Measurements from ENCODE around the gene MRPL49. TPM values are rescaled to one million over a fixed set of nuclear protein-coding genes. Genes with fewer than 3 reads are reported as not detected.

Gene MRPL49
- polyA plus RNA-seq, 1 donor from 2014 or later, result 80.5 TPM

GRCh38 chr11:65113361-65113756, 8.8 kb upstream of the MRPL49 start:
- Histone ChIP-seq H3F3A (ENCODE audit: insufficient read depth, low read length, poor library complexity, severe bottlenecking) (no peaks in the 10 kb centered on the region), H3K27me3 (ENCODE audit: insufficient read depth, low read depth, low read length) (no peaks in the 10 kb centered on the region), H3K9me2 (ENCODE audit: insufficient read depth, low read length) (no peaks in the 10 kb centered on the region), H4K20me1 (ENCODE audit: insufficient read depth) (no peaks in the 10 kb centered on the region), H3K9me3 (ENCODE audit: low read length) (no peaks in the 10 kb centered on the region), H3K4me2 (ENCODE audit: low read length) (peak overlapping the region; percentile 99), H3K9ac (ENCODE audit: low read length) (peak overlapping the region; percentile 98), H3K36me3 (ENCODE audit: insufficient read depth, low read length) (no peaks in the 10 kb centered on the region), H3K4me3 (ENCODE audit: low read length) (peak overlapping the region; percentile 86), H3K79me2 (replicated peaks; ENCODE audit: insufficient read depth, low read length) (peaks cover 23% of the 10 kb centered on the region), H2AFZ (ENCODE audit: low read depth, low read length) (no peak overlapping the region), H3K27ac (ENCODE audit: low read length) (peak overlapping the region; percentile 97)
- no peak for TF ChIP-seq CTCF (IDR thresholded peaks at IDR 0.05; ENCODE audit: poor library complexity, severe bottlenecking)
- TF ChIP-seq POLR2AphosphoS5 (IDR thresholded peaks at IDR 0.05), result no peak
- no peak for TF ChIP-seq TAF1 (IDR thresholded peaks at IDR 0.05; ENCODE audit: low read depth)
- no peak for TF ChIP-seq RAD21 (conservative IDR thresholded peaks at IDR 0.05)
- TF ChIP-seq MXI1 (conservative IDR thresholded peaks at IDR 0.05; ENCODE audit: poor library complexity, severe bottlenecking), result no peak
- TF ChIP-seq EP300 (conservative IDR thresholded peaks at IDR 0.05; ENCODE audit: poor library complexity, severe bottlenecking), result no peak
- TF ChIP-seq REST (IDR thresholded peaks at IDR 0.05; ENCODE audit: borderline replicate concordance), result no peak
- no peak for TF ChIP-seq EZH2 (IDR thresholded peaks at IDR 0.05; ENCODE audit: borderline replicate concordance, insufficient read depth, low read length, poor library complexity, severe bottlenecking)
- TF ChIP-seq SMC3 (conservative IDR thresholded peaks at IDR 0.05; ENCODE audit: poor library complexity), result no peak

GRCh38 chr11:65113839-65114238, 8.3 kb upstream of the MRPL49 start:
- no peaks in the 10 kb centered on the region for H3K9me2 ChIP-seq (ENCODE audit: insufficient read depth, low read length)
- H3K79me2 ChIP-seq (replicated peaks; ENCODE audit: insufficient read depth, low read length), result peaks cover 23% of the 10 kb centered on the region
- TF ChIP-seq CTCF (IDR thresholded peaks at IDR 0.05; ENCODE audit: poor library complexity, severe bottlenecking) (no peak), RAD21 (conservative IDR thresholded peaks at IDR 0.05) (no peak), MXI1 (conservative IDR thresholded peaks at IDR 0.05; ENCODE audit: poor library complexity, severe bottlenecking) (no peak), REST (IDR thresholded peaks at IDR 0.05; ENCODE audit: borderline replicate concordance) (no peak), EZH2 (IDR thresholded peaks at IDR 0.05; ENCODE audit: borderline replicate concordance, insufficient read depth, low read length, poor library complexity, severe bottlenecking) (no peak), TAF1 (IDR thresholded peaks at IDR 0.05; ENCODE audit: low read depth) (no peak), EP300 (conservative IDR thresholded peaks at IDR 0.05; ENCODE audit: poor library complexity, severe bottlenecking) (no peak), SMC3 (conservative IDR thresholded peaks at IDR 0.05; ENCODE audit: poor library complexity) (no peak), POLR2AphosphoS5 (IDR thresholded peaks at IDR 0.05) (no peak)
- peak overlapping the region; percentile 99 for H3K4me2 ChIP-seq (ENCODE audit: low read length)
- peak overlapping the region; percentile 97 for H3K27ac ChIP-seq (ENCODE audit: low read length)
- no peaks in the 10 kb centered on the region for H4K20me1 ChIP-seq (ENCODE audit: insufficient read depth)
- H3F3A ChIP-seq (ENCODE audit: insufficient read depth, low read length, poor library complexity, severe bottlenecking), result no peaks in the 10 kb centered on the region
- no peaks in the 10 kb centered on the region for H3K36me3 ChIP-seq (ENCODE audit: insufficient read depth, low read length)
- no peaks in the 10 kb centered on the region for H3K9me3 ChIP-seq (ENCODE audit: low read length)
- peak overlapping the region; percentile 86 for H3K4me3 ChIP-seq (ENCODE audit: low read length)
- H3K27me3 ChIP-seq (ENCODE audit: insufficient read depth, low read depth, low read length), result no peaks in the 10 kb centered on the region
- peak overlapping the region; percentile 98 for H3K9ac ChIP-seq (ENCODE audit: low read length)
- no peak overlapping the region for H2AFZ ChIP-seq (ENCODE audit: low read depth, low read length)
